SIG-M5 (cell line): ENCODE results near the gene PPP6C.
A peak's percentile ranks its signal among the peaks of the same experiment; 100 is the strongest.
"Not testable (repeated sequence)": the region's sequence is repeated elsewhere in the genome, so short reads cannot be mapped to it uniquely, and the experiment has no call there.

Experiments
- DNase-seq: peaks from one replicate; lab custom pipeline; 2025; lab: John Stamatoyannopoulos, UW

Gene PPP6C

DNA sequence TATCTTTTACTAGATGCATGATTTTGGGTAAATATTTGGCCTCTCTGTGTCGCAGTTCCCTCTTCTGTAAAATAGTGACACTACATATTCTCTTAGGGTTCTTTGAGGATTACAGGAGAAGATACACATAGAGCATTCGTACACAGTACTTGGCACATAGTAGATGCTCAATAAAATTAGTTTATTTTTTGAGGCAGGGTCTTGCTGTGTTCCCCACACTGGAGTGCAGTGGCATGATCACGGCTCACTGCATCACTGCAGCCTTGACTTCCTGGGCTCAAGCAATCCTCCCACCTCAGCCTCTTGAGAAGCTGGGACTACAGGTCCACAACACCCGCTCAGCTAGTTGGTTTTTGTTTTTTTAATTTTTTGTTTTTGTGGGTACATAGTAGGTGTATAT, 47.9 kb downstream of the PPP6C start:
- DNase-seq = no peak

DNA sequence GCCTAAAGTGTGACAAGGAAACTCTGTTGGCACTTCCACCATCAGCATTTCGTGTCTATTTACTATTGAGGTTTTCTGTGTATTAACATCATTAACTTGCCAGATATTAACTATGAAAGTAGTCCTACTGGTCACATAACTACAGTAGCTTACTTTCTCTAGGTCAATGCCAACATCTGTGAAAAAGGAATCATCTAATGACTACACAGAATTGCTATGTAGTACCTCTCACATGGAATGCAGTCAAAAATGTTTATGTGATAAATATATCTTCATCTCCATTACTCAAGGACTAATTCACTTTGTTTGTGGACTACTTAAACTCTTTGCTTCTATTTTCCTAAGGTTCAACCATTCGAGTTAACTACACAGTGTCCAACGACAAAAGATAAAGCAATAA, 48.4 kb downstream of the PPP6C start:
- DNase-seq = no peak

DNA sequence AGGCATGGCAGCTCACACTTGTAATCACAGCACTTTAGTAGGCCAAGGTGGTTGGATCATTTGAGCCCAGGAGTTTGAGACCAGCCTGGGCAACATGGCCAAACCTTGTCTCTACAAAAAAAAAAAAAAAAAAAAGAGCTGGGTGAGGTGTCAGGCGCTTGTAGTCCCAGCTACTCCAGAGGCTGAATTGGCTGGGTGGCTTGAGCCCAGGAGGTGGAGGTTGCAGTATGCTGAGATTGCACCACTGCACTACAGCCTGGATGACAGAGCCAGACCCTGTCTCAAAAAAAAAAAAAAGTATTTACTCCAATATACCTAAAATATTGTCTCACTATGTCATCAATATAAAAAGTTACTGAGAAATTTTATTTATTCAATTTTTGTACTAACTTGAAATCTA, 49.0 kb downstream of the PPP6C start:
- DNase-seq = no peak

DNA sequence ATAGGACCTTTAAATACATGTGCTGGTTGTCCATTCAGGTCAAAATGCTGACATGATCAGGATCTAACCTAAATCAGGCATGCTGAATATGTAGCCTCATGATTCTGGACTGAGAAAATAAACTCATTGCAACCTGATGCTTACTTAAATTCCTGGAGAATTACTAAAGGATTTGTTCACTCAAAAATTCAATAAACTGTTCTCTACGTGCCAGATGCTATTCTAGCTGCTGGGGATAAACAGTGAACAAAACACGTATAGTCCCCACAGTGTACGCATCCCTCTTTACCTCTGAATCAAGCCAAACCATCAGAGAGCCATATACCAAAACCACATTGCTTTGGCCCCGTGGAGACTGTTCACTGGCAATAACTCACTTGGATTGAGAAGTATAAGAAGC, 52.4 kb downstream of the PPP6C start:
- DNase-seq = no peak

DNA sequence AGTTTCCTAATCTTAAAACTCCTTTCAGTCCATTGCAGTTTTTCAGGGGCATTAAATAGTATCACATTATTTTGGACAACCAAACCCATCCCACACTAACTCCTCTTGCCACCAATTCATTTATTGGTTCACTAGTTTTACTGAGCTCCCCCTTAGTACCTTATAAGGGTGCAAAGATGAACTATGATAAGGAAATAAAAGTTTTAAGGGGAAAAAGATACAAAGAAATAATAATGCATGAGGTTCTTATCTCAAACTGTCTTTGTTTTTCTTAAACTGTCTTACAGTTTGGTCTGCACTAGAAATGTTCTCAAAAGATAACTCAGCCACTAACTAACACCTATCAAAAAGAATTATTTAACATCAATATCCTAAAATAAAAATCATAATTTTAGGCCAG, 54.6 kb downstream of the PPP6C start:
- no peak for DNase-seq

DNA sequence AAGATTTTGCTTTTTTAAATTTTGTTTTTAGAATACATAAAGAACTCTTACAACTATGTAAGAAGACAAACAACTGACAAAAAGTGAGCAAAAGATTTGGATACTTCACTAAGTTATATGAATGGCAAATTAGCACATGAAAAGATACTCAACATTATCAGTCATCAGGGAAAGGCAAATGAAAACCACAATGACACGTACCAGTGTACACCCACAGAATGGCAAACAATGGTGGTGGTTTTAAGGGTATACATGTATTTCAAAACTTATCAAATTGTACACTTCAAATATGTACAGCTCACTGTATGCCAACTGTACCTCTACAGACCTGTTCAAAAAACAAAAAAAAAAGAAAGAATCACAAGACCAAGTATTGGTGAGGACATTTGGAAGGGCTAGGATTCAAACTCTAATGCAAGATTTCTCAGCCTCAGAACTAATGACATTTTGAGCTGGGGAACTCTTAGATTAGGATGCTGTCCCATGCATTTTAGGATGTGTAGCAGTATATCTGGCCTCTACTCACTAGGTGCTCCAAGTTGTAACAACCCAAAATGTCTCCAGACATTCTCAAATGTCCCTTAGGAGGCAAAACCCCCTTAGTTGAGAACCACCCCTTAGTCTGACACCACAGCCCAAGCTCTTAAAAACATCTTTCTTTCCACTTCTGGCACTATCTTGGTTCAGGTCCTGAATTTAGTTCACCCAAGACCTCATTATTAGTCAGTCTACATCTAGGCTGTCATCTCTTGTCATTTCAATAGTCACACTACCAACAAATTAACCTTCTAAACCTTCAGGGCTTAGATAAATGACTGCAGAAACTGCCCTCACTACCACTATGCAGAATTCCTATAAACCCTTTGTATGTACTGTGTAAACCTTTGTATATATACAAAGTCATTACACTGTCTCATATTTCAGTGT, 55.9 kb downstream of the PPP6C start:
- no peak for DNase-seq

DNA sequence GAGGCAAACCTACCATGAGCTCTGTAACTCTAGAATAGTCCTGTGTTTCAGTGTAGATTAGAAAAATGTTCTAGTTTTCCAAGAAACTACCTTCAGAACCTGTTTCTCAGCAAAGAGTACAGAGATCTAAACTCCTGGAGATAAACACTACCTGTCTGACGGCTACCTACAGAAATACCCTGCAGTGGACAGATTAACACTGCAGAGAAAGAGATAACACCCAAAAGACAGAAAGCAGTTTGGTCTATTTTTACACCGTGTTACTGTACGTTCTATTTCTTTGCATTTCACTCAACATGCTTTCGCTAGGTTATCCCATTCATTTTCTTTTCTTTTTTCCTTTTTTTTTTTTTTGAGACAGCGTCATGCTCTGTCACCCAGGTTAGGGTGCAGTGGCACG, 57.8 kb downstream of the PPP6C start:
- DNase-seq = no peak

DNA sequence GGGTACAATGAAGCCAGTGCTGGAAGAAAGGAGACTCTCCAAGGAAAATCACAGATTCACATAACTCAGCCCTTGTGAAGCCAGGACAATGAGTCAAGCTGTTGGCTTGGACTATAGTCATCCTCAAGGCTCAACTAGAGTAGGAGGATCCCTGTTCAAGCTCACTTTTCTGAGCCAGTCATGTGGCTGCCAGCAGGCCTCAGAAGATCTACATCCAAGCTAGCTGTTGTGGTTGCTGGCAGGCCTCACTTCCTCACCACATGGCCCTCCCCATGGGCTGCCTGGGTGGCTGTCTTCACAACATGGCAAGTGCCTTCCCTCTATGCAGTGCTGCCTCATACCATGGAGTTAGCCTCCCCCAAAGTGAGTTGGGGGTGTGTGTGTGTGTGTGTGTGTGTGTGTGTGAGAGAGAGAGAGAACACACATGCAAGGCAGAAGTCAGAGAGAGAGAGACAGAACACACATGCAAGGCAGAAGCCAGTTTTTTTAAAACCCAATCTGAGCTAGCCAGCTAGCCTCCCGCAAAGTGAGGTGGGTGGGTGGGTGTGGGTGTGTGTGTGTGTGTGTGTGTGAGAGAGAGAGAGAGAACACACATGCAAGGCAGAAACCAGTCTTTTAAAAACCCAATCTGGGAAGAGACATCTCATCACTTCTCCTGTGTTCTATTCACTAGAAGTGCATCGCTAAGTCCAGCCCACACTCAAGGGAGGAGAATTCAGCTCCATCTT, 63.4 kb downstream of the PPP6C start:
- peak; percentile 61 for DNase-seq

DNA sequence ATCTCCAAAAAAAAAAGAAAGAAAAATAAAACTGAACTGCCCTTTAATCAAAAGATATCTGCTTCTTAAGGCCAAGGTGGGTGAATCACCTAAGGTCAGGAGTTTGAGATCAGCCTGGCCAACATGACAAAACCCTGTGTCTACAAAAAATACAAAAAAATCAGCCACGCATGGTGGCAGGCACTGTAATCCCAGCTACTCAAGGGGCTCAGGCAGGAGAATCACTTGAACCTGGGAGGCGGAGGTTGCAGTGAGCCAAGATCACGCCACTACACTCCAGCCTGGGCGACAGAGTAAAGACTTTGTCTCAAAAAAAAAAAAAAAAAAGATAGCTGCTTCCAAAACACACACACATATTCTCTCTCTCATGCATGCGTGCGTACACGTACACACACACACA, 64.1 kb downstream of the PPP6C start:
- no peak for DNase-seq

DNA sequence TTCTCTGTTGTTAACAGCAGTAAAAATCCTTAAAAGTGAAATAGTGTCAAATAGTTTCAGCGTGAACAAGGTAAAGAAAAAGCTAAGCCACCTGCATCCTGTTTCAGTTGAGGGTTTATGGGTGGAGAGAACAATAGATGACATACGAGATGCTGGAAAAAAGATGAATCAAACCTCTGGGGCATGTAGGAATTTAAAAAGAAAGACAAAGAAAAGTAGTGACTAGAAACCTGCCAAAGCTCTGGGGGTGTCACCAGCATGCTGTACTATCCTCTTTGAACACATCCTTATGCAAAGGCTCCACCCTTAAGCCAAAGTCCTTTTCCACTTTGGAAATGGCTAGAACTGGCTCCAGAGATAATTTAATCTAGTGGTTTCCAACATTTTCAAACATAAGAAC, 68.5 kb downstream of the PPP6C start:
- DNase-seq = no peak

DNA sequence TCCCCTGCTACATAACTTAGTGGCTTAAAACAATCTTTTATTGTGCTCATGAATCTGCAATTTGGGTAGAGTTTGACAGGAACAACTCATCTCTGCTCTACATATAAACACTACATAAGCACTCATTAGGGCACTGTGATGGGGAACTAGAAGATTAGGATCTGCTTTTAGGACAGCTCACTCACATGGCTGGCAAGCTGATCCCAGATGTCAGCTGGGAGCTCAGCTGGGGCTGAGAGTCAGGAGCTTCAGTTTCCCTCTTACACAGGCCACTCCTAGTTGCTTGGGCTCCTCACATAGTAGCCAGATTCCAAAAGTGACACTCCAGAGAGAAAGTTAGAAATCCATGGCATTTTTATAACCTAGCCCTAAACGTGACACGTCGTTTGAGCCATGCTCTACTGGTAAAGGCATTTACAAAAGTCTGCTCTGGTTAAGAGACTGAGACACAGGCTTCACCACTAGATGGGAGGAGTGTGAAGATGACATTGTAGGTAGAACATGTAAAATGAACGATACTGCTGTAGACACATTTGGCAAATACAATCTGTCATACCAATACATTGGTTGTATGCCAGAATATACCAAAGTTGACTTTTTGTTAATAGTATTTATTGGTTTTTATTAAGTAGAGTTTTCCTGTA, 69.8 kb downstream of the PPP6C start:
- DNase-seq = no peak

DNA sequence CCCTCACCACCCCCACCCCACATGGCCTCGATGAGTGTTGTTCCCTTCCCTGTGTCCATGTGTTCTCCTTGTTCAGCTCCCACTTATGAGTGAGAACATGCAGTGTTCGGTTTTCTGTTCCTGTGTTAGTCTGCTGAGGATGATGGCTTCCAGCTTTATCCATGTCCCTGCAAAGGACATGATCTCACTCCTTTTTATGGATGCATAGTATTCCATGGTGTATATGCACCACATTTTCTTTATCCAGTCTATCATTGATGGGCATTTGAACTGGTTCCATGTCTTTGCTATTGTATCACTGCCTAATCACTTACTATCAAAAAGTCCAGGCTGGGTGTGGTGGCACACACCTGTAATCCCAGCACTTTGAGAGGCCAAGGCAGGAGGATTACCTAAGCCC, 70.9 kb downstream of the PPP6C start:
- DNase-seq = not testable (repeated sequence)

DNA sequence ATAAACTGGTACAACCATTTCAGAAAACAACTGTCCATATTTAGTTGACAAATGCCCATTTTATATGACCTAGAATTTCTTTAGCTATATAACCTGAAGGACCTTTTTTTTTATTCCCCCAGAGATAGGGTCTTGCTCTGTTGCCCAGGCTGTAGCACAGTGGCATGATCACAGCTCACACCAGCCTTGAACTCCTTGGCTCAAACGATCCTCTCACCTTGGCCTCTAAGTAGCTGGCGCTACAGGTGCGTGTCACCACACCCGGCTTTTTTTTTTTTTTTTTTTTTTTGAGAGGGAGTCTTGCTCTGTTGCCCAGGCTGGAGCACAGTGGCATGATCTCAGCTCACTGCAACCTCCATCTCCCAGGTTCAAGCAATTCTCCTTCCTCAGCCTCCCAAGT, 75.1 kb downstream of the PPP6C start:
- not testable (repeated sequence) for DNase-seq

DNA sequence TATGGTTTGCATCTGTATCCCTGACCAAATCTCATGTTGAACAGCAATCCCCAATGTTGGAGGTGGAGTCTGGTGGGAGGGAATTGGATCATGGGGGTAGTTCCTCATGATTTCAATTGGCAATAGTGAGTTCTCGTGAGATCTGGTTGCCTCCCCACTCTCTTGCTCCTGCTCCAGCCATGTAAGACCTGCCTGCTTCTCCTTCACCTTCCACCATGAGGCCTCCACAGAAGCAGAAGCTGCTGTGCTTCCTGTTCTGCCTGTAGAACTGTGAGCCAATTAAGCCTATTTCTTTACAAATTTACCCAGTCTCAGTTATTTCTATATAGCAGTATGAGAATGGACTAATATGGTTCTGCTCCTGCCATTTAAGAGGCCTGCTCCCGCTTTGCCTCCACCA, 79.1 kb downstream of the PPP6C start:
- DNase-seq = no peak

DNA sequence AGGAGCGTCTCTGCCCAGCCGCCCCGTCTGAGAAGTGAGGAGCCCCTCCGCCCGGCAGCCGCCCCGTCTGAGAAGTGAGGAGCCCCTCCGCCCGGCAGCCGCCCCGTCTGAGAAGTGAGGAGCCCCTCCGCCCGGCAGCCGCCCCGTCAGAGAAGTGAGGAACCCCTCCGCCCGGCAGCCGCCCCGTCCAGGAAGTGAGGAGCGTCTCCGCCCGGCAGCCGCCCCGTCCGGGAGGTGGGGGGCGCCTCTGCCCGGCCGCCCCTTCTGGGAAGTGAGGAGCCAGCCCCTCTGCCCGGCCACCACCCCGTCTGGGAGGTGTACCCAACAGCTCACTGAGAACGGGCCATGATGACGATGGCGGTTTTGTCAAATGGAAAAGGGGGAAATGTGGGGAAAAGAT, 81.1 kb downstream of the PPP6C start:
- DNase-seq = not testable (repeated sequence)

DNA sequence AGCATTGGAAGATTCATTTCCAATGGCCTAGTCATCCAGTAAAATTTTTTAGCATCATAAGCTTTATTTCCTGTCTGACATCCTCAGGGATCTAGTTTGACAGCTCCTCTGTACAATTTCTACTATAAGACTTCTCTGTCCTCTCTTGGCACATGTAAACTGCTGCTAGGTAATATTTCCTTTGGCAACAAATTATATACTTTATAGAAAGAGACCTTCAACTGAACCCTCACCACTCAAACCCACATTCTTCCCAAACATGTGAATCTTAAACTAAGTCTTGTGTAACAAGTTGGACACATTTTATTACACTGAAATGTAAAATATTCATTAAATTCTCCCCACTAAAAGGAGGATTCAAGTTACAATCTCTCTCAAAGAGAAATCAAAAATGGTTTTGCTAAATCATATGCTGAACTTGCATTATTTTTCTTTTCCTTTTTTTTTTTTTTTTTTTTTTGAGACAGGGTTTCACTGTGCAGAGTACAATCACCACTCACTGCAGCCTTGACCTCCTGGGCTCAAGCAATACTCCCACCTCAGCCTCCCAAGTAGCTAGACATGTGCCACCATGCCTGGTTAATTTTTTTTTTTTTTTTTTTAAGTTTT, 83.2 kb downstream of the PPP6C start:
- DNase-seq = no peak

DNA sequence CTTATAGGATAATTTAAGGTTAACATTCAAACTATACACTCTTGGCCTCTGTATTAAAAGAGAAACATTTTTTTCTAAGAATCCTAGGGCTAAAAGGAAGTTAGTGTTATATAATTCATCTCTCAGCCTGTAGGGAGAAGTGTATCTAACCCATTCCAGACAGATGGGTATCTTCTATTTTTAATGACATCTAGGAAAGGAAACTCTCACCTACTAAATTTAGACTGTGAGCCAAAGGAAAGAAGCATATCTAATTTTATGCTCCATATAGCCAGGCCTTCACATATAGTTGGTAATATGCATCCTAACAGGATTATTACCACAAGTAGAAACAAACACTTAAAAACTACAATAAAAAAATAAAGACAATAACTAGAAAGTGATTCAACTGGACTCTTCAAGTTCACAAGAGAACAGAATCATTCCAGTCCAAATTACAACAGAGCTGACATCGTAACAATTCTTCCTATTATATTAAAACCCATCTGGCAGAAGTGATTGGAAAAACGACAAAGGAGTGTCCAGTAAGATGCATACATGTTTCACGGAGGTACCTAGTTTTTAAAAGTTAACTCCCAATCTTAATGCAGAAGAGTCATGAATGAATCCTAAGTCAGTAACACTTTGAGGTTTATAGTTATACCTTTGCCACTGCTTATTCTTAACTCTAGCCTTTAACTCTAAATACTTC, 85.7 kb downstream of the PPP6C start:
- no peak for DNase-seq

DNA sequence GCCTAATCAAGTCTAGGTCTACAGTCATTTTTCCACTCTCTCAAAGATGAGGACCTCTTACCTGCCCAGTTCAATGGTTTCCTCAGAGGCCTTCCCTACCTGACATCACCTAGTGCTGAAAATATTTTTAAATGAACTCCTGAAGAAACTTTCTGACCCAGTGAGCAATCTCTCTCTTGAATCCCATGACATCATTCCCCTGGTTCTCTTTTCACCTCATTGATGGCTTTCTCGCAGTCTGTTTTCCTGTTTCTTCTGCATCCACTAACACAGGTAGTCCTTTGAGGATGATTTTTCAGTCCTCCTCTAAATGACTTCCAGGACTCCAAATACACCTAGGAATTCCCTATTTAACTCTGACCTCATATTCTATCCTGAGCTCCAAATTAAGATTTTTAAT, 86.6 kb downstream of the PPP6C start:
- DNase-seq = no peak

DNA sequence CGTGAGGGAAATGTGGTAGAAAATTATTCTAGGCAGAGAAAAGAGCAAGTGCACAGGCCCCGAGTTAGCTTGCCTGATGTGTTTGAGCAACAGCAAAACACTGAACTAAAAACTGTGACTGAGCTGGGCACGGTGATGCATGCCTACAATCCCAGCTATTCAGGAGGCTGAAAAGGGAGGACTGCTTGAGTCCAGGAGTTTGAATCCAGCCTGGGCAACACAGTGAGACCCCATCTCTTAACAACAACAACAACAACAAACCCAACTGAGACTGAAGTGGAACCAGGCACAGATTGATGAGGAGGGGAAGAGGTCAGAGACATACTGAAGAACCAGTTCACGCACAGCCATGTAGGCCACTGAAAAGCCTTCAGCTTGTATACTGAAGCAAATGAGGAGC, 88.8 kb downstream of the PPP6C start:
- no peak for DNase-seq

DNA sequence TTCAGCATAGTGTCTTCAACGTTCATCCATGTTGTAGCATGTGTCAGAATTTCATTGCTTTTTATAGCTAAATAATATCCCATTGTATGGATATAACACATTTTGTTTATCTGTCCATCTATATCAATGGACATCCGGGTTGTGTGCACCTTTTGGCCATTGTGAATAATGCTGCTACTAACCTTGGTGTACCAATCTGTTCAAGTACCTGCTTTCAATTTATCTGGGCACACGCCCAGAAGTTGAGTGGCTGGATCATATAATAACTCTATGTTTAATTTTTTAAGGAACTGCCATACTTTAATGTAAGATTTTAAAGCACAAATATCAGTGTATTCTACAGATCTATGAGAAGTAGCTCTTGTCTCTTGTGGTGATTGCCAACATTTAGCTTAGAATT, 89.8 kb downstream of the PPP6C start:
- no peak for DNase-seq
